Superior temporal gyrus (tissue), 1 donor: ENCODE data around the gene NOD2.

Experiments used
- DNase-seq: peaks from one replicate; pipeline ENCODE4 v3.0.0-alpha.2; 2016; ENCODE audit errors: extremely low spot score

Gene NOD2

DNA sequence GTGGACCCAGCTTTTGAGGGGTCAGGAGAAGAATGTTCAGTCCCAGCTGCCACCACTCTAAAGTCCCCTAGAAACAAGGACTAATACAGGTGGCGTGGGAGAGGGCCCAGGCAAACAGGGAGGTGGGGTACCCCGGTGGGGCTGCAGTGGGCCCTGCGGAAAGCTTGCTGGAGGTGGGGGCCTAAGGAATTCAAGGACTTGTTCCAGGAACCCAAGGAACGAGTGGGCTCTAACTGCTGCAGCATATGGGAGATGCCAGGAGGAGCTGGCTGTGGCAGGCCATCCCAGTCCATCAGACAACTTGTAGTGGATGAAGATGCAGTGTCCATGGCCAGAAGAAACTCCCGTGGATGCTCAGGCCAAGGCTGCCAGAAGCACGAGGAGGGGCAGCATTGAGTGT lies 22.9 kb upstream of the NOD2 start:
- no peak for DNase-seq

DNA sequence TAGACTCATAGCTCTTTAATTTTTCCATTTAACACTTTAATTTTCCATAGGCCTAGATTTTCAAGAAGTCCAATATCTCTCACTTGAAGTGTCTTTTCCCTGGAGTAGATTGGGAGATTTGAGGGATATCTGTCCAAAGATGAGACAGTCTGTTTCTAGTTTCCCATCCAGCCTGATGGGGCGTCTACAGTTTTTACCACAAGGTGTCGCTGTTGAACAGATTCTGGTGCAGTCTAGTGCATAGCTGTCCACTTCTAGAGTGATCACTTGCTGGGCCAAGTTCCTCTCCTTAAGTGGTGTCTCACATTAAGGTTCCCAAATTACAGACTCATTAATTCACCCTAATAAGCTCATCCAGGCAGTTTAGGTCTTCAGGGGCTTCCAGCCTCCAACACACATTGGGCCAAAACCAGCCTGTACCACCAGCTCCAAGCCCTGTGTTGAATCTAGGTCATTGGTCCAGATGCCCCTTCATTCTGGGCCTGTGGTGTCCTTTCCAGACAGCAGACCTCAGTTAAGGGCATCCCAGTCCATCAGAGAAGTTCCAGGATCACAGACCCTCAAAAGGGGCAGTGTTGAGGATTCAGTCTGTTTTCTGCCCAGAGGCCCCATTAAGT lies 21.7 kb upstream of the NOD2 start:
- no peak for DNase-seq

DNA sequence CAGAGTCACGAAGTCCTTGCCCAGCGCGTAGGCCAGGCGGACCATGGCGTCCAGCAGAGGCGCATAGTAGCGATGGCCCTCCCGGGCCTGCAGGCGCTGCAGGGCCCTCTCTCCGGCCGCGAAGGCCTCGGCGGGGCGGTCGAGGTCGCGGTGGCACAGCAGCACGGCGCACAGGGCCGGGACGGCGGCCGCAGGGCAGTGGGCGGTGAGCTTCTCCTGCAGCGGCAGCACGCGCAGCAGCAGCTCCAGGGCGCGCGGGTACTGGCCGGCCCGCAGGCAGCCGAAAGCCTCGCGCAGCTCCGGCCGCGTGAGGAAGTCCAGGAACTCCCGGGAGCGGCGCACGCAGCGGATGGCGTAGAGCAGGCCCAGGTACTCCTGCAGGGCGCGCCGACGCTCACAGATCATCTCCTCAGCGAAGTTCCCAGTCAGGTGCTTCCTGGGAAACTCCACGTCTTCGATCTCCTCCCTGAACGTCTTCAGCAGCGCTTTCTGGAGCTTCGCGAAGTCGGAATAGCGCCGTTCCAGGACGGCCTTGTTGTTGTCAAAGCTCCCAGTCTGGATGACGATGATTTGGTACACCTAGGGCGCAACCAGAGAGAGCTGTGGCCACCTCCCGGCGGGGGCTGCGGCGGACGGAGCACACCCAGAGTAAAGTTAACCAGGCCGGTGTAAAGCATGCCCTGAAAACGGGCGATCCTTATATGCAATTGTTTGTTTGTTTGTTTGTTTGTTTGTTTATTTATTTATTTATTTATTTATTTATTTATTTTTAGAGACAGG lies 19.7 kb upstream of the NOD2 start:
- DNase-seq = no peak

DNA sequence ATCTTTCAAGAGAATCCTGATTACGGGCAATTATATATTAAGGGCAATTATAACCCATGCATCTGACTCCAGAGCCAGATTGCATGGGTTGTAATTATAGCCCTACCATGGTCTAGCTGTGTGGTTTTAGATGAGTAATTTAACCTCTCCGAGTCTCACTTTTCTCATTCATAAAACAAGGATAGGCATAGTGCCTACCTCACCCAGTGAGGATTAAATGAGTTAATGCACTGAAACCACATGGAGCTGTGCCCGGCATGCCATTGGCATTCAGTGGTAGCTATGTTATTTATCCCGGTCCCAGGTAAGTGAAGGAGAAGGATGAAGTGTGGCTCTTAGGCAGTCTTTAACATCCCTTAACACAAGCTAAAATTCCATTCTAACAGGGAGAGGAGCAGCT lies 18.6 kb upstream of the NOD2 start:
- DNase-seq = no peak

DNA sequence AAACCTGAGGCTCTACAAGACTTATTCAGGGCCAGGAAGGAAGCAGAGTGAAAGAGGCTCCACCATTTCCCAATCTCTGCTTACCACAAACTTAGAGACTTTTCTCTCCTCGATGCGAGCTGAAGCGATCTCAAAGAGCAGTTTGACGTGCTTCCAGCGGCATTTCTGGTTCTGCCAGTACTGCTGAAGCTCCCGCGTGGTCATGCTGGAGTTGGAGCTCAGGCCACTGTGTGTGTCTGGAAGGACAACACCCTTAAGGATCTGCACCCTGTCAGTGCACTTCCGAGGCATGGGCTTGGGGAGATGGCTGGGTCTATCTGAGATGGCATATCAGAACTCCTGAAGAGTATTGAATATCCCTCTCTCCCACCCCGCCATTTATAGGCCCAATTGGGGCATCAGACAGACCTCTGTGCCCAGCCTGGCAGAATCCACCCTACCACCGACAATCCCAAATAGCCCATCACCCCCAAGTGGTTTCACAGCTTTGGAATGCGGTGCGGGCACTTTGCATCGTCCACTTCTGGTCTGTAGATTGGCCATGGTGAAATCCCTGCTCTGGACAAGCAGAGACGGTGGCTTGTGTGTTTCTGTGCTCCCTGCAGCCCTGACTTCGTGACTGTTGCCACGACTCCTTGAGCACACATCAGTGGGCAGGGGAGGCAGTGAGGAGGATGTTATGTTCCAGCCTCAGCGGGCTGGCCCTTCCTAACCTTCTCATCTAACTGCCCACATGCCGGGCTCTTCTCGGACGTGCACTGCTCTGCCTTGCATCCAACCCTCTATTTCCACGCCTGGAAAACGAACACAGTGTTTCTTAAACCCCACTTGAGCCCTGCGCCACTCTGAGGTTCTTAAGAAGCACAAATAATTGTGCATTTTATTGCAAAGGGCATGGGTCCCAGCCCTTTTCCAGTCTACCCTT lies 17.5 kb upstream of the NOD2 start:
- no peak for DNase-seq

DNA sequence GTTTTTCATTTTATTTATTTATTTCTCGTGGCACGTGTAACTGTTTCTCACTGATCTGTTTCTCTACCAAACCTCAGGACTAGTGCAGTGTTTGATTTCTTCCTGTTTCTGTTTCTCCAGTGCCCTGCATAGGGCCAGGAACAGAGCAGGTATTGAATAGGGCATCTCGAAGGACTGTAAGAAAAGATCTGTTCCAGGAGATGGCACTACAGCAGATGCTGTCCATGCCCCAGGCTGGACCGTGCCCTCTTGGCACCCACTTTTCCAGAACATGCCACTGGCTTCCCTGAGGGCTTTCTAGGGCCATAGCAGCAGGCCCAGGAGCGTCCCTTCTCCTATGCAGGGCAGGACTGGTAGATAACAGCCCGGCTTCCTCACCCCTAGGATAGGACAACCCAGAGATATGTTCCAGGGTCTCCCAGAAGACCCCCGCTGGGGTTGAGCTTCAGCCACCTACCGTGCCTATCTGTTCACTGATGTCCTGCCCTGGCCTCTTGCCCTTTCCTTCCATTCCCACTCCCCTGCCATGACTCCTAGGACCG lies 16.7 kb upstream of the NOD2 start:
- DNase-seq = no peak

DNA sequence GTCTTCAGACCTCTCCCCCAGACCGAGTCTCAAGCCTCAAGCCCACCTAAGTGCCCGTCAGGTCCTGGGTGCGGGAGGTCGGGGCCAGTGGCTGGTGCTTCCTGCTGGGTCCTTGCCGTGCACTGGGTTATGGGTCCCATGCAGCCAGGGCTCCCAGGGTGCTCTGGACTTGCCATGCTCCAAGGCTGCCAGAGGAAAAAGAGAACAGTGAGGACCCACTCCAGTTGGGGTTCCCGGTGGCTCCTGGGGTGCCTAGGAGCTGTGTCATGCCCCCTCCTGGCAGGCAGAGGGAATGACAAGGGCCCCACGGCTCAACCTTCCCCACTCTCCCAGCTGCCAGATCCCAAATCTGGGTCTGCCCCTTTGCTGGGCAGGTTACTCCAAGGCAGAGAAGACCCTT lies 16.1 kb upstream of the NOD2 start:
- no peak for DNase-seq

DNA sequence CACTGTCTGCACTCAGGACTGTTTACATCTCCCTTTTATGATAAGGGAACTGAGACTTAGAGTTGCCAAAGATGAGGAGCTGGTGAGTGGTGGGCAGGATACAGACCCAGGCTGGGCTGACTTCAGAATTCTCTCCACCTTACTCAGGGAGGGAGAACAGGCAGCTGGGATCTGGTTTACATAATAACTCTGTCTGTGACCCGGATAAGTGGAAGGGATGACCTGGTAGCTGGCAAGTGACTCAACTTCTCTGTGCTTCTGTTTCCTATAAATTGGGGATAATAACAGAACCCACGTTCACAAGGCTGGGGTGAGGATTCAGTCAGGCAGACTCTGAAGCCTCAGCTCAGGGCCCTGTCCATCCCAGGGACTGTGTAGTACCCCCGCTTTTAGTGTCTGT lies 14.9 kb upstream of the NOD2 start:
- DNase-seq = no peak

DNA sequence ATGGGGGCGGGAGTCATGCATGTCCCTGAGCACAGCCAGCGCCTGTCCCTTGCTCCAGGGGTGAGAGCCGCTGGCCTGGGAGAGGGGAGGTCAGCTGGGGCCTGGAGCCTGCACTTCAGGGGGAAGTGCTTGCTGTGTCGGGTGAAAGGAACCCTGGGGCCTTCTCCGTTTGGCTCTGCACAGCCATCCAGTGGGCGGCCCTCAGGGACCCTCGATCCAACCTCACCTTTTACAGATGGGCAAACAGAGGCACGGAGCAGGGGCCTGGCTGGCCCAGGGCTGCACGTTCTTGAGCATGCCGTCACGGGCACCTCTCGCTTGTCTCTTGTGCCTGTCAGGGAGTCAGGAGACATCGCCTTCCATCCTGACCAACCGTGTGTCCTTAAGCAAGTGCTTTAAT lies 14.1 kb upstream of the NOD2 start:
- no peak for DNase-seq

DNA sequence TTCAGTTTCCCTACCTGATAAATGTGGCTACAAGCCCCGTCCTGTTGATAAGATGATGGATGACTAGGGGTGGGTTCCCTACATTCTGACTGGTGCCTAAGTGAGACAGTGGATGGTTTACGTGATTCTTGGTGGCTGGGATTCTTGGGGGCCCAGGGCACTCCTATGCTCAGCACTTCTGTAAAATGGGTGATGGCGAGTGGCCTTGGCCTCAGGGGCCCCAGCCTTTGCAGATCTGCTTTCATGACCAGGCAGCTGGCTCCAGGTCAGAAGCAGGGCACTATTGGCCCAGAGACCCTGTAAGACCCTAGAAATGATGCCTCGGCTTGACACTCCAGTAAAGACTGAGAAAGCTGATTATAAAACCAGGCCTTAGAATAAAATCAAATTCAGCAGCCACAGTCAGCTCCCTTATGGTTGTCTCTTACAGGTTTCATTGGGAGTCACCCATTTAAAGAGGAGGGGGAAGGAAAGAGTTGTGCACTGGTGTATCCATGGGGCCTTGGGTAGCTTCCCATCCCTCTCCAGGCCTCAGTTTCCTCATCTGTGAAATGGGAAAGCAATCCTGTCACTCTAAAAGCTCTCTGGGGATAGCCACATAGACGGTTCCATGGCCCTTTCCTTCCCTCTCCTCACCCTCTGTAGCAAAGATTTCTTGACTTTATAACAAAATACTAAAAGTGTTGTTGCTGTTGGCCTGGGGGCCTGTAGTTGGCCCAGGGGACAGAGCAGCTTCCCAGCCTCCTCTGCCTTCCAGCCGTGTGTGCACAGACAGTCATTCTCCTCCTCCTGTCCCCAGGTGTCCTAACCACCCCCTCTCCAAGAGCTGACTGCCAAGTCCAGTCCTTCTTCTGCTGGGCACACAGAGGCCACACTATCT lies 13.5 kb upstream of the NOD2 start:
- DNase-seq = no peak

DNA sequence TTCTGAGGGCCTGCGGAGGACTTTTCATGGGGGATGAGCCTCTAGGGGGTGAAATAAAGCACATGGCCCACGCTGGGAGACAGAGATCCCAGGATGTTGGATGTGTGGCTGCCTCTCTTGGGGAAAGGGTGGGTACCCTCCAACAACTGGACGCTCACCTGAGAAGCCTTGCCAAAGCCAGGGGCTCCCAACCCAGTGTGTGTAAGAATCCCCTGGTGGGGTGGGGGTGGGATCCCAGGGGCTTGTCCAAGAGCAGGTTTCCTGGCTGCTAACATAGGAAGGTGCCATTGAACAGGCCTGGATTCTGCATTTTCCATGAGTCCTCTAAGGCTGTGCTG lies 12.9 kb upstream of the NOD2 start:
- no peak for DNase-seq

DNA sequence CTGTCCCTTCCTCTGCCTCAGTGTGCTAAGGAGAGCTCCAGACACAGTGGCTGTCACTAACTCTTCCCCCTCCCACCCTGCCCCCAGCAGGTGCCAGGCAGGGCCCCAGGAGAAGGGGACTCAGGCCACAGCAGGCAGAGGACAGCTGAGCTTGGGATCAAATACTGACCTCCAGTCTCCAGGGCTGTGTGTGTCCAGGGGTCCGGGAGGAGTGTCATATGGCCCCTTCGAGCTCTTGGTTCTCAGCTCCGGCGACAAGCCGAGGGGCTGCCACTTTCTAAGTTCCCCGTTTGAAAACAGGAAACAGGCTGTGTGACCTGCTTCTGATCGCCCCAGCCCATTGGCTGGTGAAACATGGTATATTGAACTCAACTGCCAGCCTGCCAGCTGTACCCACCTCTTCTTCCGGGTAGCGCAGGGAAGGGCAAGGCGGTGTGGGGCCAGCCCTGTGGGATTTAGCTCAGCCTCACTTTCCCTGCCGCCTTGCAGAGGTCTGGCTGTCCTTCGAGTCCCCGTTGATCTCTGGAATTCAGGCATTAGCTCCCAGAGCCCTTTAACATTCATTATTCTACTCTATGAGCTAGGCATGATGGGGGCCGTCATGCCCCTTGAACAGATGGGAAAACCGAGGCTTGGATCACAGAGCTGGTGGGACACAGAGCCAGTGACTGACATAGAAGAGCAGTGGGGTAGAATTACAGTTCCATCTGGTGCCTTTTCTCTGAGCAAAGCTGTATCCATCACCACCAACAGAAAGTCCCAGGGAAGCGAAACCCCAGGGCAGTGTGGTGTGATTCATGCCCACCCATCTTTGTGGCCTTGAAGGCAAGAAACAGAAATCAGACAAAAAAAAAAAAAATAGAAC lies 12.2 kb upstream of the NOD2 start, which contains the start of gene SNX20:
Gene SNX20, minus strand, starts transcription at position 292 of the 865 bp plus-strand sequence. CDS start 3,786 bp downstream, outside the sequence.
- no peak for DNase-seq

DNA sequence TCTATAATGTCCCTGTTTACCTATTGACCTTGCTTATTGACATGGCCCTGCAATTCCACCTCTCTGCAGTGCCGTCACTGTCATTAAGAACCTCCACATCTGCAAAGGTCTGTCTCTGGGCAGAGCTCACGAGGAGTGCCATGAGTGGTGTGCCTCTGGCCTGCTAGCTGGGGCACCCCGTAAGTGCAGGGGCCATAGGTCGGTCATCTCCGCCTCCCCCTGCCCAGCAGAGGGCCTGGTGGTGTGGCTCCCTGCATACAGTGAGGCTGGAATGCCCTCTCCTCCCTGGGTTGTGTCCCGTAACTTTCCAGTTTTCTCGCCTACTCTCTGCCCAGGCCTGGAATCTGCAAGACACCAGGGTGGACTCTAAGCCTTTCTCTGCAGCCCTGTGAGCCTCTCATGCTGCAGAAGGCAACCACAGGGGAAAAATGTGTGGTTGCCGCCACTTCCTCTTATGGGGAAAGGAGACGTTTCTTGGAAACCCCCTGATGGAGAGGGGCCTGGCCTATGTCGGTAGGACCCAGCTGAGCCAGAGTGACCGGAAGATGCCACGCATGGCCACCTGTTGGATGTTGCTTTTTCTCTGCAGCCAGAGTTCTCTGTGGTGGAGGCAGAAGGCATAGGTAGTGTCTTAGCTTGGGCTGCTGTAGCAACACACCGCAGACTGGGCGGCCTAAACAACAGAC lies 9.6 kb upstream of the NOD2 start:
- no peak for DNase-seq

DNA sequence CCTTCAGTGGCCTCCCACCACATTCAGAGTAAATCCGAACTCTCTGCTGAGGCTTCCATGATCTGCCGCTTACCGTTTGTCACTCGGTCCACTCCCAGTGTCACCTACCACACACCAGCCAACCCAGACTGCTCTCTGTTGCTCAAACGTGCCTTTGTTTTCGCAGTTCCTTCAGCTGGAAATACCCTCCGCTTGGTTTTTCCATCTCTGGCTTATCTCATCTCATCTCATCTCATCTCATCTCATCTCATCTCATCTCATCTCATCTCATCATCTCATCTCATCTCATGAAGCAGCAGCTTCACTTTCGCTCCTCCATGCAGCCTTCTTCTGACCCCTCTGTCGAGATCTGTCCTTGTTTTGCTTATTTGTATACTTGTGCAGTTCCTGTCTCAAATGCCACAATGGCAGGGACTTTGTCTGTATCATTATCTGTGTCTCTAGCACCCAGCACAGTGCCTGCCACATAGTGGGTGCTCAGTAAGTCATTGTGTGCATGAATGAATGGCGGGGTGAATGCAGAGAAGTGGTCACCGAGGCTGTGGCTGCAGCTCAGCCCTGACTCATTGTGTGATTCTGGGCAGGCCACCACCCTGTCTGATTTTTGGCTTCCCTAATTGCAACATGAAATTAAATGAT lies 8.5 kb upstream of the NOD2 start:
- DNase-seq = no peak

DNA sequence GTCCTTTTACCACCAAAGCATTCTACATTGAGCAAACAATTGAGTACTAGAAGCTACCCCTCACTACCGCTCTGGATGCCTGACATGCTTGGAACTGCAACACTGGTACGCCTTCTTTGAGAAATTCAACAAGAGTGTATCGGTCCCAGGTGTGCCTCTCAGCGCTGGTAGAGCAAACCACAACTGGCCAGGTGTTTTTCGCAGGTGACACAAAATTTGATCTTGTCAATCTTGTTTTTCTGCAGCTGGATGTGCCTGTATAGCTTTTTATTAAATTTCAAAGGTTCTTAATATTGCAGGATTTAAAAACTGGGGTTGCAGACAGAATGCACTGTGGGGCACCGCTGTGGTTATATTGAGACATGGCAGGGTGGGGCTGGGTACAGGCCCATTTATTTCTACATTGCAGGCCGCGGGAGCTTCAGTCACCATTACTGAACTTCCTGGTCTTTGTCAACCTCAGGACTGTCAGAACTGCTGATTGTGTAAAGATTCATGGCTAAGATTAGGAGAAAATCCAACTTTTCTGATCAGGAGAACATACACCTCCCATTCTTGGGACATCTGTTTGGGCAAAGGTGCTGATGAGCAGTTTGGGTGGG lies 7.8 kb upstream of the NOD2 start:
- DNase-seq = no peak

DNA sequence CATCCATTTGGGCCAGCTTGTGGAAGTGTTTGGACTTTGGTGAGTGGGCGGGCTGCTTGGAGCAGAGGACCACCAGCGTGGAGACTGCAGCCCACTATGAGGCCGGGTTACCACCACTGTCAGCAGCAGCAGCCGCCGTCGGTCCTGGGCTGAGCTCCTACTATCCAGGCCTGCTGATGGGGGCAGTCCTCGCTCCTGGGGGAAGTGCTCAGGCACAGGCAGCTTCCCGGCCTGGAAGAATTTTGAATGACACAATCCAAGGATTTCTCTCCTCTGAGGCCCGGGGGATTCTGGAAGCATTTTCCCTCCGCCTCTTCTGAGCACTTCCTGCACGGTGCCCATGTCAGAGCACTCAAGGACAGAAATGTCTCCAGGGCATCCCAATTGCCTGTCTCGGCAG lies 5.3 kb upstream of the NOD2 start:
- no peak for DNase-seq

DNA sequence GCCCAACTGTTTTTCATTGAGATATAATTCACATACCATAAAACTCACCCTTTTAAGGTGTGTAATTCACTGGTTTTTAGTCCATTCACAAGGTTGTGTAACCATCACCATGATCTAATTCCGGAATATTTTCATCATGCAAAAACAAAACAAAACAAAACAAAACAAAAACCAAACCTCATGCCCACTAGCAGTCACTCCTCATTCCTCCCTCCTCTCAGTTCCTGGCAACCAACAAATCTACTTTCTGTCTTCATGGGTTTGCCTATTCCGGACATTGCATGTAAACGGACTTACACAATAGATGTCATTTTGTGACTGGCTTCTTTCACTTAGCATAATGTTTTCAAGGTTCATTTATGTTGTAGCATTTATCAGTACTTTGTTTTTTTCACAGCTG lies 4.5 kb upstream of the NOD2 start:
- DNase-seq = no peak

DNA sequence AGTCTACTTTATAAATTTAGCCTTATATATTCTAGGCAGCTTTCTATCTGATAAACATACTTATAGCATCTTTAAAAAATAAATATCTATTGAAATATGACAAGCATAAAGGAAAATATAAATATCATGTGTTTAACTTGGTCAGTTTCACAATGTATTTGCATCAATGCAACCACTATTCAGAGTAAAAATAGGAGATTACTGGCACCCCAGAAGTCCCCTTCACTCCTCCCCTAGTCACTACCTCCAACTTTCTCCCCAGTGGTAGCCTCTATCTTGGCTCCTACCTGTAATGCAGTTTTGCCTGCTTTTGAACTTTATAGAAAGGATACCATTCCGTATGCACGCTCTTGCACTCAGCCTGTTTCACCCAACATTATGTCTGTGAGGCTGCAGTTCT lies 3.2 kb upstream of the NOD2 start:
- no peak for DNase-seq

DNA sequence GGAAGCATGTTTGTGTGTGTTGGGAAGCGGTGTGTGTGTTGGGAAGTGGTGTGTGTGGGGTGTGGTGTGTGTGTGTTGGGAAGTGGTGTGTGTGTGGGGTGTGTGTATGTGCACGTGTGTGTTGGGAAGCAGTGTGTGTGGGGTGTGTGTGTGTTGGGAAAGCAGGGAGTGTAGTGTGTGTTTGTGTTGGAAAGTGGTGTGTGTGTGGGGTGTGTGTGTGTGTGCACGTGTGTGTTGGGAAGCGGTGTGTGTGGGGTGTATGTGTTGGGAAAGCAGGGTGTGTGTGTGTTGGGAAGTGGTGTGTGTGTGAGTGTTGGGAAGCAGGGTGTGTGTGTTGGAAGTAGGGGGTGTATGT lies 785 bp upstream of the NOD2 start:
- DNase-seq = no peak
